OCI-LY3 (cell line): ENCODE measurements around the gene FGGY.

ENCODE experiments used
- H2AFZ ChIP-seq: fragments of 200-600, 300-600 bp; shearing (Covaris generic); 2 replicates; pipeline ENCODE4 v1.6.0; 2014; ENCODE audit warnings: antibody characterized with exemption, low read depth, low read length
- H3K27ac ChIP-seq: fragments of 200-600, 300-600 bp; sonication (generic); 2 replicates; pipeline ENCODE4 v1.5.1; 2014; ENCODE audit warnings: mild to moderate bottlenecking, low read length, moderate library complexity, mixed read lengths
- H3K27me3 ChIP-seq: fragments of 200-600, 300-600 bp; sonication (generic); 2 replicates; pipeline ENCODE4 v1.6.1; 2014; ENCODE audit warnings: low read depth, low read length, mixed read lengths
- H3K36me3 ChIP-seq: fragments of 200-600, 300-600 bp; sonication (generic); replicated peaks from 2 replicates; pipeline ENCODE3; 2014; ENCODE audit warnings: low read depth, low read length, mixed read lengths
- H3K4me1 ChIP-seq: fragments of 300-600, 200-600 bp; sonication (generic); 2 replicates; pipeline ENCODE4 v1.6.1; 2014; ENCODE audit warnings: low read length, mixed read lengths
- H3K4me2 ChIP-seq: fragments of 200-600, 300-600 bp; sonication (generic); 2 replicates; pipeline ENCODE4 v1.6.1; 2014; ENCODE audit warnings: low read length, mixed read lengths
- H3K4me3 ChIP-seq: fragments of 300-600, 200-600 bp; sonication (generic); 2 replicates; pipeline ENCODE4 v1.5.1; 2014; ENCODE audit warnings: antibody characterized with exemption, mild to moderate bottlenecking, low read length, moderate library complexity
- H3K79me2 ChIP-seq: fragments of 300-600, 200-600 bp; shearing (Covaris generic); 2 replicates; pipeline ENCODE4 v1.6.1; 2014; ENCODE audit warnings: mild to moderate bottlenecking, low read length, mixed read lengths
- H3K9ac ChIP-seq: fragments of 300-600, 200-600 bp; shearing (Covaris generic); 2 replicates; pipeline ENCODE4 v1.6.0; 2014; ENCODE audit warnings: mild to moderate bottlenecking, low read length, moderate library complexity
- H3K9me3 ChIP-seq: fragments of 200-600, 300-600 bp; shearing (Covaris generic); 2 replicates; pipeline ENCODE4 v1.6.1; 2014; ENCODE audit warnings: low read length, mixed read lengths; ENCODE audit not compliant: insufficient read depth
- H4K20me1 ChIP-seq: fragments of 200-600, 300-600 bp; sonication (generic); 2 replicates; pipeline ENCODE4 v1.6.1; 2016; ENCODE audit warnings: low read length, mixed read lengths; ENCODE audit not compliant: insufficient read depth
- EZH2phosphoT487 ChIP-seq: fragments of 200-600 bp; shearing (Covaris generic); IDR thresholded peaks from 2 replicates; pipeline ENCODE4 v1.6.1; 2018; ENCODE audit warnings: antibody characterized with exemption, mixed run types, low read depth
- TF ChIP-seq, protein P1 (sequence below): fragments of 200-600, 300-600 bp; sonication (generic); IDR thresholded peaks from 2 replicates; pipeline ENCODE4 v1.5.1; 2014; ENCODE audit warnings: antibody characterized with exemption, low read length, low read depth

FGGY gene

GRCh38 chr1:59428828-59429227 is 131.9 kb downstream of the FGGY start:
- no peaks in the 10 kb centered on the region for H4K20me1 ChIP-seq
- H2AFZ ChIP-seq: no peak overlapping the region
- H3K27me3 ChIP-seq: no peaks in the 10 kb centered on the region
- no peaks in the 10 kb centered on the region for H3K36me3 ChIP-seq
- H3K4me1 ChIP-seq: peaks cover 30% of the 10 kb centered on the region
- TF ChIP-seq EZH2phosphoT487: no peak
- TF ChIP-seq, protein P1, sequence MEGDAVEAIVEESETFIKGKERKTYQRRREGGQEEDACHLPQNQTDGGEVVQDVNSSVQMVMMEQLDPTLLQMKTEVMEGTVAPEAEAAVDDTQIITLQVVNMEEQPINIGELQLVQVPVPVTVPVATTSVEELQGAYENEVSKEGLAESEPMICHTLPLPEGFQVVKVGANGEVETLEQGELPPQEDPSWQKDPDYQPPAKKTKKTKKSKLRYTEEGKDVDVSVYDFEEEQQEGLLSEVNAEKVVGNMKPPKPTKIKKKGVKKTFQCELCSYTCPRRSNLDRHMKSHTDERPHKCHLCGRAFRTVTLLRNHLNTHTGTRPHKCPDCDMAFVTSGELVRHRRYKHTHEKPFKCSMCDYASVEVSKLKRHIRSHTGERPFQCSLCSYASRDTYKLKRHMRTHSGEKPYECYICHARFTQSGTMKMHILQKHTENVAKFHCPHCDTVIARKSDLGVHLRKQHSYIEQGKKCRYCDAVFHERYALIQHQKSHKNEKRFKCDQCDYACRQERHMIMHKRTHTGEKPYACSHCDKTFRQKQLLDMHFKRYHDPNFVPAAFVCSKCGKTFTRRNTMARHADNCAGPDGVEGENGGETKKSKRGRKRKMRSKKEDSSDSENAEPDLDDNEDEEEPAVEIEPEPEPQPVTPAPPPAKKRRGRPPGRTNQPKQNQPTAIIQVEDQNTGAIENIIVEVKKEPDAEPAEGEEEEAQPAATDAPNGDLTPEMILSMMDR: no peak
- H3K4me2 ChIP-seq: no peak overlapping the region
- no peaks in the 10 kb centered on the region for H3K79me2 ChIP-seq
- H3K4me3 ChIP-seq: no peak overlapping the region
- H3K9ac ChIP-seq: no peak overlapping the region
- no peak overlapping the region for H3K27ac ChIP-seq
- H3K9me3 ChIP-seq: no peaks in the 10 kb centered on the region

DNA sequence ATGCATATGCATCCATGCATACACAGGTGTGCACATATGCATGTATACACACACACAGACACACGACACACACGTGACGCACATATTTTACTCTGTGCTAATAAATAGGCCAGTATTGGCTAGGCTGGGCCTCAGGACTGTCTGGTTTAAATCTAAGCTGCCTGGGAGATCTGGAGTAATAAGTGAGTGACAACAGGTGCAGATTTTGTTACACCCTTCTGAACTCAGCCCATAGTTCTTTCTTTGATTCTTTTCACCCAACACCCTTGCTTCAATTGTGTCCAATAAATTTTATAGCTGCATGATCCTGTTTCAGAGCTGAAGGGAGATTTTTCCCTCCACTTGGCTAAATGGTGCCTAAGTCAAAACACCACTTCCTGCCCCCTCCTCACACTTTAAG is 132.8 kb downstream of the FGGY start:
- no peak overlapping the region for H3K9ac ChIP-seq
- no peaks in the 10 kb centered on the region for H3K9me3 ChIP-seq
- TF ChIP-seq, protein P1: no peak
- TF ChIP-seq EZH2phosphoT487: no peak
- no peak overlapping the region for H3K27ac ChIP-seq
- peaks cover 38% of the 10 kb centered on the region for H3K4me1 ChIP-seq
- H3K4me2 ChIP-seq: no peak overlapping the region
- H3K36me3 ChIP-seq: no peaks in the 10 kb centered on the region
- no peaks in the 10 kb centered on the region for H4K20me1 ChIP-seq
- no peak overlapping the region for H3K4me3 ChIP-seq
- H2AFZ ChIP-seq: no peak overlapping the region
- H3K27me3 ChIP-seq: no peaks in the 10 kb centered on the region
- H3K79me2 ChIP-seq: no peaks in the 10 kb centered on the region

- H3K4me1 ChIP-seq: peaks cover 40% of the 10 kb centered on the region
- peak overlapping the region; percentile 20; the same call in 1 of the 2 replicates for H3K9ac ChIP-seq
- peak overlapping the region; percentile 82 for H3K4me2 ChIP-seq
- H3K27me3 ChIP-seq: no peaks in the 10 kb centered on the region
- no peaks in the 10 kb centered on the region for H3K79me2 ChIP-seq
- TF ChIP-seq, protein P1: no peak
- no peak for TF ChIP-seq EZH2phosphoT487
- H3K9me3 ChIP-seq: no peaks in the 10 kb centered on the region
- H3K36me3 ChIP-seq: no peaks in the 10 kb centered on the region
- no peaks in the 10 kb centered on the region for H4K20me1 ChIP-seq
- H2AFZ ChIP-seq: no peak overlapping the region
- H3K27ac ChIP-seq: peak overlapping the region; percentile 85
- H3K4me3 ChIP-seq: peak overlapping the region; percentile 51; the same call in 1 of the 2 replicates
Observed at GRCh38 chr1:59431566-59432294, 134.8 kb downstream of the FGGY start.

GRCh38 chr1:59432531-59433439 is 135.9 kb downstream of the FGGY start:
- Histone ChIP-seq H3K27me3 (no peaks in the 10 kb centered on the region), H3K4me1 (peaks cover 44% of the 10 kb centered on the region), H3K4me3 (peak overlapping the region; percentile 51), H3K36me3 (no peaks in the 10 kb centered on the region), H3K79me2 (no peaks in the 10 kb centered on the region), H3K27ac (peak overlapping the region; percentile 85), H3K9me3 (no peaks in the 10 kb centered on the region), H3K9ac (peak overlapping the region; percentile 30; the same call in 1 of the 2 replicates), H3K4me2 (peak overlapping the region; percentile 82), H2AFZ (no peak overlapping the region), H4K20me1 (no peaks in the 10 kb centered on the region)
- TF ChIP-seq, protein P1: no peak
- no peak for TF ChIP-seq EZH2phosphoT487
